Mesenteric fat pad (tissue), 1 donor: ENCODE data around the gene DHRS11. TPM values are rescaled to one million over a fixed set of nuclear protein-coding genes. Genes with fewer than 3 reads are reported as not detected.

Experiments
- DNase-seq: peaks from one replicate; pipeline ENCODE4 v3.0.0-alpha.2; 2020; ENCODE audit warnings: low spot score
- total RNA-seq: library from RNA; stranded (reverse); fragmentation: NEBNext Ultra II Directional; extraction: Animal tissue kit (Norgen Biotek cat#: 25700); gene quantifications from one replicate; pipeline ENCODE4 v1.2.1, GENCODE V29; 2021
- donor health status: DM: yes; HTN: yes; CAD: no.

DHRS11 gene
- total RNA-seq, 1 donor from 2014 or later, result 16.3 TPM

DNA sequence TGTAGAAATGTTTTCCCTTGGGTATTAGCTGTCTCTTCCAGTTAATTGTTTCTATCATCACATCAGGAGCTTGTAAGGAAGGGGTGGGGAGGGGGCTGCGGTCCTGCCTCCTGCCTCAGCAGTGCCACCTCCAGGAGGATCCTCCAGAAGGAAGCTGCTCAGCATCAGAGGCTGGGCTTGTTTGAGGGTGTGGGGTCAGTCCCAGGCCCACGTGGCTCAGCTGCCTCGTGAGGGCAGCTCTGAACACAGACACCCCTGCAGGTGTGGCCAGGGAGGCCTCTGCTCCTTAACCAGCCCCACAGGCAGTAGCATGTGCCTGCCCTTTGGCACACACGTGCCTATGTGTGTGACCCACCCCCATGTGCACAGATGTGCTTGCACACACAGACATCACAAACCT lies 56.0 kb downstream of the DHRS11 start:
- no peak for DNase-seq

GRCh38 chr17:36650096-36650775 lies 58.6 kb downstream of the DHRS11 start:
- DNase-seq, result no peak

Other genes with a start within 250 kb of the DHRS11 start
- gene TBC1D3H, start 203.4 kb upstream of the DHRS11 start, total RNA-seq, result not detected
- gene ZNHIT3, start 105.2 kb upstream of the DHRS11 start, total RNA-seq, result 19.1 TPM
- gene MYO19, start 57.0 kb upstream of the DHRS11 start, total RNA-seq, result 46.8 TPM
- 8.9 TPM for gene PIGW, start 56.9 kb upstream of the DHRS11 start, total RNA-seq
- gene GGNBP2, start 47.0 kb upstream of the DHRS11 start, total RNA-seq, result 75.4 TPM
- 4.1 TPM for gene MRM1, start 9.7 kb downstream of the DHRS11 start, total RNA-seq